ENCODE measurements around the gene CREB5.

The CREB5 gene

DNA sequence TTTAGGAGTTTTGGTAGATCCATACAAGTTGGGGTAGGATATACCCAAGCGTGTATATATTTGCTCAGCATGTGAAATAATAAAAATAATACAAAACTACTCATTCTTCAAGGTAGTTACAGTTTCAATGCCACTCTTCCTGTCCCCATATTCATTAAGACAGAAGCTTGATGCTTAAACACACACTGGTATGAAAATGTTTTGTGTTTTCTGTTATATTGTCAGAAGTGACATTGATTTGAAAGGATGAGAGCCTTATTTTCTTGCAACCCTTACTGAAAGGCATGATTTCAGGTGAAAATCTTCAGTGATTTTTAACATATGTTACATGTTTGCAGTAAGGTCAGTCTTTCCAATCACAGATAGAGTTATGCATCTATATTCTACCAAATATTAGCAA lies 312.2 kb downstream of the CREB5 start:
- TF ChIP-seq, protein P1, sequence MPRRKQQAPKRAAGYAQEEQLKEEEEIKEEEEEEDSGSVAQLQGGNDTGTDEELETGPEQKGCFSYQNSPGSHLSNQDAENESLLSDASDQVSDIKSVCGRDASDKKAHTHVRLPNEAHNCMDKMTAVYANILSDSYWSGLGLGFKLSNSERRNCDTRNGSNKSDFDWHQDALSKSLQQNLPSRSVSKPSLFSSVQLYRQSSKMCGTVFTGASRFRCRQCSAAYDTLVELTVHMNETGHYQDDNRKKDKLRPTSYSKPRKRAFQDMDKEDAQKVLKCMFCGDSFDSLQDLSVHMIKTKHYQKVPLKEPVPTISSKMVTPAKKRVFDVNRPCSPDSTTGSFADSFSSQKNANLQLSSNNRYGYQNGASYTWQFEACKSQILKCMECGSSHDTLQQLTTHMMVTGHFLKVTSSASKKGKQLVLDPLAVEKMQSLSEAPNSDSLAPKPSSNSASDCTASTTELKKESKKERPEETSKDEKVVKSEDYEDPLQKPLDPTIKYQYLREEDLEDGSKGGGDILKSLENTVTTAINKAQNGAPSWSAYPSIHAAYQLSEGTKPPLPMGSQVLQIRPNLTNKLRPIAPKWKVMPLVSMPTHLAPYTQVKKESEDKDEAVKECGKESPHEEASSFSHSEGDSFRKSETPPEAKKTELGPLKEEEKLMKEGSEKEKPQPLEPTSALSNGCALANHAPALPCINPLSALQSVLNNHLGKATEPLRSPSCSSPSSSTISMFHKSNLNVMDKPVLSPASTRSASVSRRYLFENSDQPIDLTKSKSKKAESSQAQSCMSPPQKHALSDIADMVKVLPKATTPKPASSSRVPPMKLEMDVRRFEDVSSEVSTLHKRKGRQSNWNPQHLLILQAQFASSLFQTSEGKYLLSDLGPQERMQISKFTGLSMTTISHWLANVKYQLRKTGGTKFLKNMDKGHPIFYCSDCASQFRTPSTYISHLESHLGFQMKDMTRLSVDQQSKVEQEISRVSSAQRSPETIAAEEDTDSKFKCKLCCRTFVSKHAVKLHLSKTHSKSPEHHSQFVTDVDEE (CRISPR knock-in tag; IDR thresholded peaks at IDR 0.05) = no peak
- TF ChIP-seq CSDC2 (CRISPR knock-in tag; IDR thresholded peaks at IDR 0.05) (no peak), GLIS3 (CRISPR knock-in tag; IDR thresholded peaks at IDR 0.05) (no peak), ARNTL (CRISPR knock-in tag; IDR thresholded peaks at IDR 0.05; ENCODE audit: borderline replicate concordance, low read depth) (no peak), TOX (CRISPR knock-in tag; IDR thresholded peaks at IDR 0.05; ENCODE audit: borderline replicate concordance) (no peak), BACH2 (CRISPR knock-in tag; IDR thresholded peaks at IDR 0.05; ENCODE audit: borderline replicate concordance) (no peak), OSR1 (CRISPR knock-in tag; IDR thresholded peaks at IDR 0.05) (no peak), ISL1 (CRISPR knock-in tag; IDR thresholded peaks at IDR 0.05) (no peak), ZFP30 (CRISPR knock-in tag; IDR thresholded peaks at IDR 0.05) (no peak), ZNF565 (CRISPR knock-in tag; conservative IDR thresholded peaks at IDR 0.05; ENCODE audit: low read depth) (no peak), TCF4 (CRISPR knock-in tag; IDR thresholded peaks at IDR 0.05; ENCODE audit: borderline replicate concordance) (no peak), ZC3H10 (CRISPR knock-in tag; IDR thresholded peaks at IDR 0.05) (no peak), ZNF70 (CRISPR knock-in tag; IDR thresholded peaks at IDR 0.05) (no peak), SNAI2 (CRISPR knock-in tag; IDR thresholded peaks at IDR 0.05) (no peak), ZNF8 (CRISPR knock-in tag; IDR thresholded peaks at IDR 0.05) (no peak), ZFP3 (CRISPR knock-in tag; IDR thresholded peaks at IDR 0.05) (no peak)
- TF ChIP-seq, protein P2, sequence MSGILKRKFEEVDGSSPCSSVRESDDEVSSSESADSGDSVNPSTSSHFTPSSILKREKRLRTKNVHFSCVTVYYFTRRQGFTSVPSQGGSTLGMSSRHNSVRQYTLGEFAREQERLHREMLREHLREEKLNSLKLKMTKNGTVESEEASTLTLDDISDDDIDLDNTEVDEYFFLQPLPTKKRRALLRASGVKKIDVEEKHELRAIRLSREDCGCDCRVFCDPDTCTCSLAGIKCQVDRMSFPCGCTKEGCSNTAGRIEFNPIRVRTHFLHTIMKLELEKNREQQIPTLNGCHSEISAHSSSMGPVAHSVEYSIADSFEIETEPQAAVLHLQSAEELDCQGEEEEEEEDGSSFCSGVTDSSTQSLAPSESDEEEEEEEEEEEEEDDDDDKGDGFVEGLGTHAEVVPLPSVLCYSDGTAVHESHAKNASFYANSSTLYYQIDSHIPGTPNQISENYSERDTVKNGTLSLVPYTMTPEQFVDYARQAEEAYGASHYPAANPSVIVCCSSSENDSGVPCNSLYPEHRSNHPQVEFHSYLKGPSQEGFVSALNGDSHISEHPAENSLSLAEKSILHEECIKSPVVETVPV (CRISPR knock-in tag; IDR thresholded peaks at IDR 0.05) = no peak
- TF ChIP-seq, protein P3, sequence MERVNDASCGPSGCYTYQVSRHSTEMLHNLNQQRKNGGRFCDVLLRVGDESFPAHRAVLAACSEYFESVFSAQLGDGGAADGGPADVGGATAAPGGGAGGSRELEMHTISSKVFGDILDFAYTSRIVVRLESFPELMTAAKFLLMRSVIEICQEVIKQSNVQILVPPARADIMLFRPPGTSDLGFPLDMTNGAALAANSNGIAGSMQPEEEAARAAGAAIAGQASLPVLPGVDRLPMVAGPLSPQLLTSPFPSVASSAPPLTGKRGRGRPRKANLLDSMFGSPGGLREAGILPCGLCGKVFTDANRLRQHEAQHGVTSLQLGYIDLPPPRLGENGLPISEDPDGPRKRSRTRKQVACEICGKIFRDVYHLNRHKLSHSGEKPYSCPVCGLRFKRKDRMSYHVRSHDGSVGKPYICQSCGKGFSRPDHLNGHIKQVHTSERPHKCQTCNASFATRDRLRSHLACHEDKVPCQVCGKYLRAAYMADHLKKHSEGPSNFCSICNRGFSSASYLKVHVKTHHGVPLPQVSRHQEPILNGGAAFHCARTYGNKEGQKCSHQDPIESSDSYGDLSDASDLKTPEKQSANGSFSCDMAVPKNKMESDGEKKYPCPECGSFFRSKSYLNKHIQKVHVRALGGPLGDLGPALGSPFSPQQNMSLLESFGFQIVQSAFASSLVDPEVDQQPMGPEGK (CRISPR knock-in tag; IDR thresholded peaks at IDR 0.05; ENCODE audit: borderline replicate concordance) = no peak
- no peak for ATAC-seq

DNA sequence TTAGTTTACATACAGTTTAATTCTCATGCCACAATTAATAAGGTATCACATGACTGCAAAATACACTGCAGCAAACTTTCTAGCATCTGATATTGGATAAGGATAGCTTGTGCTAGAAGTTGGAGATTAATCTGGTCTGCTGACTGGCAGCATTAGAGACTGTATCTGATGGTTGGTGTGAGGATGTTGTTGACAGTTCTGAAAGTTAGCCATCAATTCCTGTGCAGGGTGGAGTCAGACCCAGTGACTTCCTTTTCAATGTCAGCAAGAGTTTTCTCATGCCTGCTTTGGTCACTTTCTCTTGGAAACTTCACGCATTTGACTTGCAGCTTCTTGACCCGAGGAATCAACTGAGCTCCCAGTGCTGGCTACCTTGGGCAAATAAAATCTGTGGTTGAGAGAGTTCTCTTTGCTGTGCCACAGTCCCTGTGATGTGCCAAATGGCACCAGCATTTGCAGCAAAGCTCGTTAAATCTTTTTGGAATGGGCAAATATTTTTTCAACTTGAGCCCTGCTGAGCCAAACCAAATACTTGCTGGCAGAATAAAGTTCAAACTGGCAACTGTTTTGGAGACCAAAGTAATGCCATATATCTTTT lies 312.8 kb downstream of the CREB5 start:
- no peak for ATAC-seq
- TF ChIP-seq ARNTL (CRISPR knock-in tag; IDR thresholded peaks at IDR 0.05; ENCODE audit: borderline replicate concordance, low read depth) (no peak), SNAI2 (CRISPR knock-in tag; IDR thresholded peaks at IDR 0.05) (no peak), ZNF565 (CRISPR knock-in tag; conservative IDR thresholded peaks at IDR 0.05; ENCODE audit: low read depth) (no peak), ISL1 (CRISPR knock-in tag; IDR thresholded peaks at IDR 0.05) (no peak), ESRRG (CRISPR knock-in tag; IDR thresholded peaks at IDR 0.05) (no peak), ZFP30 (CRISPR knock-in tag; IDR thresholded peaks at IDR 0.05) (no peak), TCF4 (CRISPR knock-in tag; IDR thresholded peaks at IDR 0.05; ENCODE audit: borderline replicate concordance) (no peak), ZNF8 (CRISPR knock-in tag; IDR thresholded peaks at IDR 0.05) (no peak), ZFP3 (CRISPR knock-in tag; IDR thresholded peaks at IDR 0.05) (no peak)

DNA sequence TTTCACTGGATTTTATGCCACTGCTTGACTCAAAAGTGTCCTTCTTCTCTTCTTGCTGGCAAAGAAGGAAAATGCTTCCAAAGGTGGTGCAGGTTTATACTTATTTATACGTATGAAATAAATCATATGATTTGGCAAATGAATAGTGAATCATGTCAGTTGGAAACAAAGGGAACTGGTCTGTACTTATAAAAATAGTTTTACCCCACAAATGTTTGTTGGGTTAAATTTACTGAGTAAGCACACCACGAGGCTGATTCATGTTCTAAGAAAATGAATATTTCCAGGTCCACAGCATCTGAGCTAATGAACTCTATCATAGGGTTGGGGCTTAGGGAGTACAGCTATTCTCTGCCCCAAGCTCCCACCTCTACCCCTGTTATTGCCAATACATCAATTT lies 313.6 kb downstream of the CREB5 start:
- no peak; the same call in 2 of the 3 replicates for ATAC-seq
- TF ChIP-seq ZC3H10 (CRISPR knock-in tag; IDR thresholded peaks at IDR 0.05) = no peak
- no peak for TF ChIP-seq ZNF8 (CRISPR knock-in tag; IDR thresholded peaks at IDR 0.05)
- no peak for TF ChIP-seq ZFP3 (CRISPR knock-in tag; IDR thresholded peaks at IDR 0.05)
- no peak for TF ChIP-seq GLIS3 (CRISPR knock-in tag; IDR thresholded peaks at IDR 0.05)
- TF ChIP-seq SNAI2 (CRISPR knock-in tag; IDR thresholded peaks at IDR 0.05) = no peak
- no peak for TF ChIP-seq RARB (CRISPR knock-in tag; IDR thresholded peaks at IDR 0.05)
- no peak for TF ChIP-seq PPARA (CRISPR knock-in tag; IDR thresholded peaks at IDR 0.05; ENCODE audit: borderline replicate concordance)
- TF ChIP-seq TCF4 (CRISPR knock-in tag; IDR thresholded peaks at IDR 0.05; ENCODE audit: borderline replicate concordance) = no peak
- TF ChIP-seq CSDC2 (CRISPR knock-in tag; IDR thresholded peaks at IDR 0.05) = no peak
- no peak for TF ChIP-seq ZNF565 (CRISPR knock-in tag; conservative IDR thresholded peaks at IDR 0.05; ENCODE audit: low read depth)
- no peak for TF ChIP-seq ESRRG (CRISPR knock-in tag; IDR thresholded peaks at IDR 0.05)
- no peak for TF ChIP-seq ZNF70 (CRISPR knock-in tag; IDR thresholded peaks at IDR 0.05)
- TF ChIP-seq, protein P4, sequence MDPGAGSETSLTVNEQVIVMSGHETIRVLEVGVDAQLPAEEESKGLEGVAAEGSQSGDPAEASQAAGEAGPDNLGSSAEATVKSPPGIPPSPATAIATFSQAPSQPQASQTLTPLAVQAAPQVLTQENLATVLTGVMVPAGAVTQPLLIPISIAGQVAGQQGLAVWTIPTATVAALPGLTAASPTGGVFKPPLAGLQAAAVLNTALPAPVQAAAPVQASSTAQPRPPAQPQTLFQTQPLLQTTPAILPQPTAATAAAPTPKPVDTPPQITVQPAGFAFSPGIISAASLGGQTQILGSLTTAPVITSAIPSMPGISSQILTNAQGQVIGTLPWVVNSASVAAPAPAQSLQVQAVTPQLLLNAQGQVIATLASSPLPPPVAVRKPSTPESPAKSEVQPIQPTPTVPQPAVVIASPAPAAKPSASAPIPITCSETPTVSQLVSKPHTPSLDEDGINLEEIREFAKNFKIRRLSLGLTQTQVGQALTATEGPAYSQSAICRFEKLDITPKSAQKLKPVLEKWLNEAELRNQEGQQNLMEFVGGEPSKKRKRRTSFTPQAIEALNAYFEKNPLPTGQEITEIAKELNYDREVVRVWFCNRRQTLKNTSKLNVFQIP (CRISPR knock-in tag; IDR thresholded peaks at IDR 0.05; ENCODE audit: borderline replicate concordance, low read depth) = no peak
- TF ChIP-seq, protein P5, sequence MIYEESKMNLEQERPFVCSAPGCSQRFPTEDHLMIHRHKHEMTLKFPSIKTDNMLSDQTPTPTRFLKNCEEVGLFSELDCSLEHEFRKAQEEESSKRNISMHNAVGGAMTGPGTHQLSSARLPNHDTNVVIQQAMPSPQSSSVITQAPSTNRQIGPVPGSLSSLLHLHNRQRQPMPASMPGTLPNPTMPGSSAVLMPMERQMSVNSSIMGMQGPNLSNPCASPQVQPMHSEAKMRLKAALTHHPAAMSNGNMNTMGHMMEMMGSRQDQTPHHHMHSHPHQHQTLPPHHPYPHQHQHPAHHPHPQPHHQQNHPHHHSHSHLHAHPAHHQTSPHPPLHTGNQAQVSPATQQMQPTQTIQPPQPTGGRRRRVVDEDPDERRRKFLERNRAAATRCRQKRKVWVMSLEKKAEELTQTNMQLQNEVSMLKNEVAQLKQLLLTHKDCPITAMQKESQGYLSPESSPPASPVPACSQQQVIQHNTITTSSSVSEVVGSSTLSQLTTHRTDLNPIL (CRISPR knock-in tag; IDR thresholded peaks at IDR 0.05; ENCODE audit: low read depth) = no peak
- no peak for TF ChIP-seq ZFP30 (CRISPR knock-in tag; IDR thresholded peaks at IDR 0.05)
- TF ChIP-seq ARNTL (CRISPR knock-in tag; IDR thresholded peaks at IDR 0.05; ENCODE audit: borderline replicate concordance, low read depth) = no peak
- TF ChIP-seq TOX (CRISPR knock-in tag; IDR thresholded peaks at IDR 0.05; ENCODE audit: borderline replicate concordance) = no peak
- TF ChIP-seq, protein P3 (CRISPR knock-in tag; IDR thresholded peaks at IDR 0.05; ENCODE audit: borderline replicate concordance) = no peak
- no peak for TF ChIP-seq ISL1 (CRISPR knock-in tag; IDR thresholded peaks at IDR 0.05)
- TF ChIP-seq OSR1 (CRISPR knock-in tag; IDR thresholded peaks at IDR 0.05) = no peak

All from SK-N-SH treated with all-trans-retinoic acid at 6 μM for 48 hours (cell line).